Stimulated activated CD4-positive, alpha-beta T cell treated with anti-CD3 and anti-CD28 coated beads, TNF-alpha, amount 100 ng/mL, for 24 hours (primary cell): ENCODE data around the gene NXPE4.

Experiments
- DNase-seq, 3 experiments: peaks; one replicate each; pipeline ENCODE4 v3.0.0-alpha.2; 2020; ENCODE audit warnings: low read depth in 3 of 3

Gene NXPE4

GRCh38 chr11:114559425-114560310 lies 35.9 kb downstream of the NXPE4 start, which contains the start of gene NXPE1:
Gene NXPE1, minus strand, starts transcription at chr11:114559881. Its CDS starts 8,680 bp downstream, at chr11:114551201.
- no peak for DNase-seq

GRCh38 chr11:114556135-114556534 lies 39.5 kb downstream of the NXPE4 start:
- no peak for DNase-seq

- DNase-seq: no peak
These were observed 41.9 kb downstream of the NXPE4 start for GRCh38 chr11:114553642-114554041.

- no peak for DNase-seq
These were observed 44.5 kb downstream of the NXPE4 start for GRCh38 chr11:114551060-114551459.

GRCh38 chr11:114525682-114526081 lies 69.9 kb downstream of the NXPE4 start:
- no peak for DNase-seq

GRCh38 chr11:114524122-114524521 lies 71.5 kb downstream of the NXPE4 start:
- DNase-seq: no peak

- no peak for DNase-seq
These were observed 72.8 kb downstream of the NXPE4 start for GRCh38 chr11:114522818-114523217.
